Astrocyte of the hippocampus (primary cell): ENCODE measurements around the gene CST6.

Experiments used
- DNase-seq: peaks from one replicate; pipeline ENCODE4 v3.0.0; 2011; ENCODE audit warnings: low read depth, low spot score

Gene CST6

DNA sequence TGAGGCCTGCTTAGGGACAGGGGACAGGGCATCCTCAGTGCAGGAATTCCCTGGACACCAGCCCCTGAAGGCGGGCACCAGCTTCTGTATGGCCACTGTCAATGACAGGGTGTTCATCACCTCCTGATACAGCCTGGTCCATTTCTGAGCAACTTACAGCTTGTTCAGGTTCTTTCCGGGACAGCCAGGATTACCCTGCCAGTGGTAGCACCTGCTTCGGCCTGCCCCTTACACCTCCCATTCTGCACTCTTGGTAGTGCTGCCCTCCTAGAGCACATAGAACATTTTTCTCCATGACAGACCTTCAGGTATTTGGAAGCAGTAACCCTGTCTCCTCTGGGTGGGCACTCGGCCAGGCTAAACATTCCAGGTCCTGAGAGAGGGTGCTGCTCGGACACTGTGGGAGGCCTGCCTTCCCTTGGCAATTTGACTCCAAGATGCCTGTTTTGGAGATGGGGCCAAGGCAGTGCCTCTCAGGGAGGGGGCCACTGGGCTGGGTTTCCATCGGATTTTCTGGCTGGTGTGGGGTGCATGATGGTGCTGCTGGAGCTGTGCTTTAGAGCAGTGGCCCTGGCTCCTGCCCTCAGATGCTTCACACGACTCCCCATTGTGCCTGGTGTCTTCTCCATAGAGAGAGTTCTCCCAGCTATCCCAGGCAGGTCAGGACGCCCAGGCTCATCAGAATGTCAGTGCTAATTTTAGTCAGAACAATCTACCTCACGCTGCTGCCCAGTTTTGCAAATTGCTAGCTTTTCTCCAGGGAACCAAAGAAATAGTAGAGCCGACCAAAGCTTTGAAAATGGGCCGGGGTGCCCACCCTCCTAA, 35.9 kb downstream of the CST6 start:
- DNase-seq, result peak; percentile 83

DNA sequence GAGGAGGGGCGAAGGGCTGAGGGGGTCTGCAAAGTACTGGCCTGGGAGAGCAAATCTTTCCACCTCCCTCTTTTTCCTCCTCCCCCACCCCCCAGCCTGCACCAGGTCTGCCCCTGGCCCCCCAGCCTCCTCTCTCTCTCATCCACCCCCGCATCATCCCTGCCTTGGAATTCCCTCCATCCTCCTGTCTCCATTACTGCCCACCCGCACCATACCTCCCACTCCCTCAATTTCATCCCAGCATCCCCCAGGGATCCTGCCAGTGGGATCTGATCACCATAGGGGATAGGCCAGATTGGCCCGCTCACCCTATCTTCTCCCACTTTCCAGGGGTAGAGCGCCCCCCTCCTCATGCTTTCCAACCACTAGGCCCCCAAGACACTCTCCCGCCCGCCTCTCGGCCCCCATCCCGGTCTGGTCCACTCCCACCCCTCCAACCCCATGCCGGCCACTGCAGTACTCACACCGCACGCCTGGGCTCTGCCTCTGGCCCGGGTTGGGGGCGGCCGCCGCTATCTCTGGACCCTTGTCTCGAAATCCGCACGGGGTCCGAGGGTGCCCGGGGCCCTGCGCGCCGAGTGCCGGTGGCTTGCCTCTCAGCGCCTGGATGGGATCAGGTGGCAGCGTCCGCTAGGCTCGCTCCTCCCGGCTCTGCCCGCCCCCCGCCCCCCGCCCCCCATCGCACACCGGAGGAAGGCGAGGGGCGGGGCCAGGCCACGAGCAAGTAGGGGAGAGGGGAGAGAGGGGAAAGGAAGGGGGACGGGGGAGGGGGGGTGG, 36.9 kb downstream of the CST6 start, which contains the start of gene GAL3ST3:
GAL3ST3 (minus strand) TSS at position 615 of the 777 bp plus-strand sequence. CDS start 3,746 bp downstream, outside the sequence.
- DNase-seq, result peak; percentile 41

DNA sequence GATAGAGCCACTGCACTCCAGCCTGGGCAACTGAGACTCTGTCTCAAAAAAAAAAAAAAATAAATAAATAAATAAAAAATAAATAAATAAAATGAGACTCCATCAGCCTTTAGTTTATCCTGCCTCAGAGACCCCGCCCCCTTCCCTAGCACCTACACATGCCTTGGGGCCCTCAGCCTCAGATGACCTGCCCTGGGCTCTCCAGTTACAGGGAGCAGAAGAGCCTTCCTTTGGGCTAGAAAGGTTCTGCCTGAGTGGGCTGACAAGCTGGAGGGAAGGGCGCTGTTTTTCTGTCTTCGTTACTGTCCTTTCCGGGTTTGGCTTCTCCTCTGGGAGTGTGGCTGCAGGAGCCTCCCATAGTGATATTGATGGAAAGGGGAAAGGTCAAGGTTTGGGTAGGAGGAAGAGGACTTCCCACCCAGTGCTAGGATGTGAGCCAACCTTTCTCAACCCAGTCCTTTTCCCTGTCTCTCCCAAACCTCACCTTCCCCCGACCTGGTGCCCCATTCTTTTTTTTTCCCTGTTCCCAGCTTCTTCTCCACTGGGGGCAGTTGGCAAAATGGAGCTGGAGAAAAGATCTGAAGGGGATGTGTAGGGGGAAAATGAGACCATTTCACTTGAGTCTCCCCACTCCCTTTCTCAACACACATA, 38.9 kb downstream of the CST6 start:
- DNase-seq, result no peak

DNA sequence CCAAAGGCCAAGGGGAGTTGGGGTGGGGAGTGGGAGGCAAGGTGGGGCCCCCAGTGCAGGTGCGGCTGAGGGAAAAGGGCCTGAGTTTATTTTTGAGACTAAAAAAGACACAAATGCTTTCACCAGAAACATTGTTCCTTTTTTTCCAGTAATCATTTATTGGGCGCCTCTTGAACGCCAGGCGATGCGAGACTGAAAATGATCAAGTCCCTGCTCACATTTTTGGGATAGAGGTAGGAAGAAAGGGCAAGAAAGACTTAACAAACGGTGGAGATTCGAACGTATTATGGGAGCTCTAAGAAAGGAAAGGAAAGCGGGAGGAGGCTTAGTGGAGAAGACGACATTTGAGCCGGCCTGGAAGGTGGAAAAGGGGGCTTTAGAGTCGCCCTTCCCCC, 39.6 kb downstream of the CST6 start:
- DNase-seq, result no peak

DNA sequence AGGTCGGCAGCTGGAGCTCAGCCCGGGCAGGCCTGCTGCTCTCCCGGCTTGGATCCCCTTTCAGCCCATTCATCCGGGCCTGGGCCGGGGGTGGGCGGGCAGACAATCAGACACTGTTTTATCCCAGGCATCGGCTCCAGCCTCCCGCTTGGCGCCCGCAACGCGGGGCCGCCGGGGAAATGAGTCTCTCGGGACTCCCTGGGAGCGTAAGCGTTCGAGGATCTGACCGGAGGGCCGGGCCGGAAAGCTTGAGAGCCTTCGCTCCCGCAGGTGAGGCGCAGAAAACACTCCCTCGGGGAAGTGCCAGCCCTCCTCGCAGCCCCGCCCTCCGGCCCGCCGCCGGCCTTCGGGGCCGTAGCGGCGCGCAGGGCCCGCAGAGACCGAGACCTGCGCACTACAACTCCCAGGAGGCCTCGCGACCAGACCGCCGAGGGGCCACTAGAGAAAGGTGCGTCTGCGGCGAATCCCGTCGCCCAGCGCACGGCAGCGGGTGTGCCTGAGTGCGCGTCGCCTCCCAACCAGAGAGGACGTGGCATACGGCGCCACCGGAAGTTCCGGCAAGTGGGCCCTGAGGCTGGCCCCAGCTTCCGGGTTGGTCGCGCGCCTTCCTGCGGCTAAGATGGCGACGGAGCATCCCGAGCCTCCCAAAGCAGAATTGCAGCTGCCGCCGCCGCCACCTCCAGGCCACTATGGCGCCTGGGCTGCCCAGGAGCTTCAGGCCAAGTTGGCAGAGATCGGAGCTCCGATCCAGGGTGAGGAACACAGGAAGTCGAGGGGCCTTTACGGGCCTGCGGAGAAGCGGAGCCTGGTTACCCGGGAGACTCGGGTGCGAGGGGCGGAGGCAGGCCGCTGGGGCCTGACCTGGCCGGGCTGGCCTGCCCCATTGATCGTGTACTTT, 40.2 kb downstream of the CST6 start, which contains the start of gene SF3B2:
SF3B2 (plus strand) TSS at position 599 of the 898 bp plus-strand sequence; CDS start at position 620, 21 bp downstream.
- DNase-seq, result peak; percentile 100

DNA sequence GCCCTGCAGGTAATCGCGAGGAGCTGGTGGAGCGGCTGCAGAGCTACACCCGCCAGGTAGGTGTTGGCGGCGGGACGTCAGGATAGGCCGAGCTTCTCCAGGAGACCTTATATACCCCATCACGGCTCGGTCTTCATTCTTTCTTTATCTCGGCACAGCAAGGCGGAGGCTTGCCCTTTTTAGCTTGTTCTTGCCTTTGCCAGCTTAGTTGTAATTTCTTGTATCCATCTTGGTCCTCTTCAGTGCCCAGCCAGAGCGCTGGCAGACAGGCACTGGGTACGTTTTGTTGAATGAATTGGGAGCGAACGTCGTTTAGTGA, 40.8 kb downstream of the CST6 start:
- DNase-seq, result no peak

DNA sequence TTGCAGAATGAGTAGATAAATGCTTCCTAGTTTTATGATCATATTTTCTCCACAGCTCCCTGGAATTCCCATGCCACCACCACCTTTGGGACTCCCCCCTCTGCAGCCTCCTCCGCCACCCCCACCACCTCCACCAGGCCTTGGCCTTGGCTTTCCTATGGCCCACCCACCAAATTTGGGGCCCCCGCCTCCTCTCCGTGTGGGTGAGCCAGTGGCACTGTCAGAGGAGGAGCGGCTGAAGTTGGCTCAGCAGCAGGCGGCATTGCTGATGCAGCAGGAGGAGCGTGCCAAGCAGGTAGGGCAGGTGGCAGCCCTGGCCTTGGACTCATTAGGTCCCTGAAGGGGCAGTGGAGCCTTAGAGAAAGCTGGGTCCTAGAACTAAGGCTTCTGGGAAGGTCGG, 43.2 kb downstream of the CST6 start:
- no peak for DNase-seq

DNA sequence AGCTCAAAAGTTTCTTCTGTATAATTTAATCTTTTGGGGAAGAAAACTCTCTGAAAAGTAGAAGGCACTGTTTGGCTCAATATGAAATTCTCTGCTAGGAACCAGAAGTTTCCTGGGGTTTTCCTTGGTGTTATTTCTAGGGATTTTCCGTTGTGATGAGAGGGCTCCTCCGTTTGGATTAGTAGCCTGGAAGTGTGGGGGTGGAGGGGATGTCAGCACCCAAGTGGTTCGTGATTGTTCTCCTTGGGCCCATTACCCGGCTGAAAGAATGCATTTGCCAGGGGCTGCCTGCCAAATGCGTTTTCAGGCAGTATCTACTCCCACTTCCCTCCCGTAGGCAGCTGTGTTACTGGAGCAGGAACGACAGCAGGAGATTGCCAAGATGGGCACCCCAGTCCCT, 44.7 kb downstream of the CST6 start:
- no peak for DNase-seq

DNA sequence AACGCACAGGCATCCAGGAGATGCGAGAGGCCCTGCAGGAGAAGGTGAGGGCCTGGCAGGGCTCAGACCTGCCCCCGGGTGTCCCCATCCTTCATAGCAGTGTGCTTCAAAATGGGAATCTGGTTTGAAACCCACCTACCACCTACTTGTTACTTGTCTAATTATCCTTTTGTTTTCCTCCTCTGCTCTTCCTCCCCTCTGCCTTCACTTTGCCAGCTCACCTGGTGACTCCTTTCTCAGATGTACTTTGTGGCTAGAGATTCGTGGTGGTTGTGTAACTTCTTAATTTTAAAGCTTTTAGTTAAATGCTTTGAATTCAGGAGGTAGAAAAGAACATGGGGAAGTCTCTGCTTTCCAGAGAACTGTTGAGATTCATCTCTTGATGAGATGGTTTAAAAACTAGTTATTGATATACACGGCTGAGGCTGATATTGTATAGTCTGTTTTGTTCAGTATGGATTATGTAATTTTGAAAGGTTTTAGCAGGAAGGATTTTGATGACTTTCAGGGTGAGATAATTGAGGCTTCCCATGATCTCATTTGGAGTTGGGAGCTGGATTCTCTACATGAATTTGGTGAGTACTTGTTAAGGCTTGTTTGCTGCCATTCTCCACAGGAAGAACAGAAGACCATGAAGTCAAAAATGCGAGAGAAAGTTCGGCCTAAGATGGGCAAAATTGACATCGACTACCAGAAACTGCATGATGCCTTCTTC, 48.3 kb downstream of the CST6 start:
- no peak for DNase-seq

DNA sequence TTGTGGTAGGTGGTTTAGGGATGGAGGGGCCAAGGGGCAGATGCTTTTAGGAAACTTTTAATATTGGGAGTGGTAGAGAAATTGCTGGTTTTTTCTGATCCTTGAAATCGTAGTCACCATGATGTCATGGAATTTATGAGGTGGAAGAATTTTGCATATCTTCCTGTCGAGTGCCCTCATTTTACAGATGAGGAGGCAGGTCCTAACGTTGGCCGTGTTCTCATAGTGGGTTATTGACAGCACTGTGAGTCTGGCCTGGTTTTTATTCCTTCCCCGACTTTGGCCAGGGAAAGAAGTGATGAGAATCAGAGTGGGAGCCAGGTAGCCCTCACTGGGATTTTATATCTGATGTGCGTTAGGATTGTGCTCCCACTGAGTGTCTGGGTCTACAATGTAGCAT, 49.5 kb downstream of the CST6 start:
- no peak for DNase-seq

DNA sequence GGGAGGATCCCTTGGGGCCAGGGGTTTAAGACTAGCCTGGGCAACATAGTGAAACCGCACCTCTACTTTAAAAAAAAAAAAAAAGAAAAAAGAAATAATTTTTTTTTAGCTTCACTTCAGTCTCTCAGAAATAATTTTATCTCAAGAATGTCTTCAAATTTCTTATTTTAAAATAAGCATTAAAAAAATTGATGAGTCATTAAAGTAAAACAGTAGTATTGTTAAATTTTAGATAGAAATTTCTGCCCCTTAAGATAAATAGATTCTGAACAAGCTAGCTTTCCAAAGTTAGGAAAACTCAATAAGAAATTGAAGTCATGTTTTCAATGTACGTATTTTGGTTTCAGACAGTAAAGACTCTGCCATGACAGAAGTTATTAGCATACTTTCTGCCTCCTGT, 50.6 kb downstream of the CST6 start:
- no peak for DNase-seq
